RWPE2 (cell line): Measurements from ENCODE around the gene PEA15.

Experiments used
- ATAC-seq: fragments of 200-7000 bp; cut with Tn5 transposase; 3 replicates; pipeline ENCODE4 v1.9.1; 2021; ENCODE audit warnings: low read depth
- DNase-seq: peaks from one replicate; pipeline ENCODE4 v3.0.0-alpha.2; 2020; ENCODE audit warnings: low spot score
- H3K27ac ChIP-seq: fragments of 450-650 bp; 2 replicates; pipeline ENCODE4 v1.5.1; 2017; ENCODE audit warnings: mild to moderate bottlenecking; ENCODE audit not compliant: poor library complexity, severe bottlenecking
- H3K27me3 ChIP-seq: fragments of 250-450 bp; sonication (Bioruptor Pico); 2 replicates; pipeline ENCODE4 v1.5.1; 2021; ENCODE audit warnings: mild to moderate bottlenecking, moderate library complexity; ENCODE audit not compliant: insufficient read depth, poor library complexity, severe bottlenecking
- H3K36me3 ChIP-seq: fragments of 250-450 bp; sonication (Bioruptor Pico); 2 replicates; pipeline ENCODE4 v1.5.1; 2020; ENCODE audit warnings: low read depth, mild to moderate bottlenecking, moderate library complexity
- H3K4me1 ChIP-seq: fragments of 250-450 bp; sonication (Bioruptor Pico); 2 replicates; pipeline ENCODE4 v1.5.1; 2021; ENCODE audit warnings: mild to moderate bottlenecking, moderate library complexity; ENCODE audit not compliant: insufficient read depth, poor library complexity, severe bottlenecking
- H3K4me3 ChIP-seq: fragments of 250-450 bp; sonication (Bioruptor Pico); 2 replicates; pipeline ENCODE4 v1.5.1; 2021; ENCODE audit warnings: mild to moderate bottlenecking, moderate library complexity; ENCODE audit not compliant: severe bottlenecking
- H3K9me3 ChIP-seq: fragments of 250-450 bp; sonication (Bioruptor Pico); 2 replicates; pipeline ENCODE4 v1.5.1; 2021; ENCODE audit warnings: mild to moderate bottlenecking, moderate library complexity; ENCODE audit not compliant: severe bottlenecking
- CTCF ChIP-seq: fragments of 450-650 bp; IDR thresholded peaks from one replicate; pipeline ENCODE4 v1.5.1; 2017; ENCODE audit warnings: mild to moderate bottlenecking, moderate library complexity; ENCODE audit not compliant: poor library complexity, severe bottlenecking

The PEA15 gene

DNA sequence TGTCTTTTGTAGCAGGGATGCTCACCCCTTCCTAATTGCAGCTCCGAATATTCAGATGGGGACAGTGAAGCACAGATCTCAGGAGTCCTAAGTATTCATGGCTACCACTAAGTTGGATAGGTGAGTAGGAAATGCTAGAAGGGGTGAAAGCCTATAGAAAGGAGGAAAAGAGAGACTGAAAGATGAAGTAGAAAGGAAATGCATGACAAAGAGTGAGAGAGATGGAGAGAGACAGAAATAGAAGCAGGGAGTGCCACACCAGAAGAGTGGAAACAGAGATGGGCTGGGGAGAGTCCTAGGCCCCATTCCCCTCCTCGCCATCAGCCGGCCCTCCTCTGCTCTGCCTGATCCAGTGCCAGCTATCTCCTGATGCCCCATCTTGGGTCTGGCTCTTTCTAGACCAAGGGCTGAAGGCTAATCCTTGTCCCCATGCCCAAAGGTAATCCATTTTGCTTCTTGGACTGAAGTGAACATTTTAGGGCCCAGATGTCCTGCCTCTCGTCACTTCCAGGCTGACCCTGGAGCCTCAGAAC, 2.0 kb downstream of the PEA15 start:
- ATAC-seq = no peak
- Histone ChIP-seq H3K27me3 (no peaks in the 10 kb centered on the region), H3K27ac (peak overlapping the region; percentile 67), H3K4me3 (no peak overlapping the region), H3K36me3 (peaks cover 52% of the 10 kb centered on the region), H3K4me1 (peaks cover 10% of the 10 kb centered on the region), H3K9me3 (no peaks in the 10 kb centered on the region)
- no peak for DNase-seq
- no peak for TF ChIP-seq CTCF

DNA sequence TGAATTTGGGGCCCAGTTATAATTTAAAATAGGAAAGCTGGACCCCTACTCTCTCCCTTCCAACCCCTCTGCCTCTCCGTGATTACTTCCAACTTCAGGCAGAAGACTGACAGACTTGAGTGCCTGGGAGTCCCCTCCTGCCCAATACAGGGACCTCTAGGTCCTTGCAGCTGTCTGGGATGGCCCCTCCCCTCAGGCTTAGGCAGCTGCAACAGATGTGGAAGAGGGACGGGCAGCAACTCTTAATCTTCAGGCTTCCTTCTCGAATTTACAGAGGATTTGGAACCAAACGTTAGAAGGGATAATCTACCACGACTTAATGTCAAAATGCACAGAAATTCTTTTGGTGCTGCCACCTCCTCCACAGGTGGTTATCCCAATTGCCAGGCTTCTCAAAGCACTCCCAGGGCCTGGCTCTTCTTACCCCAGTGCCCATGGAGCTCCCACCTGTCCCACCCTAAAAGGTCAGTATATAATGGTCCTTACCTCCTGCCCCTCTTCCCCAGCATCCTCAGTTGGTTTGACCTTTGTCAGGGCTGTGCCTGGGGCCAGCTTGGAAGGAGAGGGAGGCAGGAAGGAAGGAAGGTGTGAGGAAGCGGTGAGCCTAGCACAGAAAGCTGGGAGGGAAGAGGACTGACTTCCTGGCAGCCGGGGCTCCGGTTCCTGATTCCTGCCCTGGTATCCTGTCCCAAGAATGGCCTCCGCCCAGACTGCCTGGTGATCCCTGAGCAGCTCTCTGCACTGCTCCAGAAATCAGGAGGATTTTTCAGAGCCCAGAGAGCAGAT, 2.8 kb downstream of the PEA15 start:
- no peak for ATAC-seq
- no peak for TF ChIP-seq CTCF
- Histone ChIP-seq H3K9me3 (no peaks in the 10 kb centered on the region), H3K27me3 (no peaks in the 10 kb centered on the region), H3K4me3 (no peak overlapping the region), H3K27ac (no peak overlapping the region), H3K36me3 (peaks cover 60% of the 10 kb centered on the region), H3K4me1 (peaks cover 10% of the 10 kb centered on the region)
- DNase-seq = no peak

GRCh38 chr1:160208557-160209320, 3.6 kb downstream of the PEA15 start:
- Histone ChIP-seq H3K4me1 (peaks cover 10% of the 10 kb centered on the region), H3K36me3 (peaks cover 64% of the 10 kb centered on the region), H3K27ac (no peak overlapping the region), H3K9me3 (no peaks in the 10 kb centered on the region), H3K27me3 (no peaks in the 10 kb centered on the region), H3K4me3 (no peak overlapping the region)
- no peak for TF ChIP-seq CTCF
- ATAC-seq (no peak), DNase-seq (no peak)

DNA sequence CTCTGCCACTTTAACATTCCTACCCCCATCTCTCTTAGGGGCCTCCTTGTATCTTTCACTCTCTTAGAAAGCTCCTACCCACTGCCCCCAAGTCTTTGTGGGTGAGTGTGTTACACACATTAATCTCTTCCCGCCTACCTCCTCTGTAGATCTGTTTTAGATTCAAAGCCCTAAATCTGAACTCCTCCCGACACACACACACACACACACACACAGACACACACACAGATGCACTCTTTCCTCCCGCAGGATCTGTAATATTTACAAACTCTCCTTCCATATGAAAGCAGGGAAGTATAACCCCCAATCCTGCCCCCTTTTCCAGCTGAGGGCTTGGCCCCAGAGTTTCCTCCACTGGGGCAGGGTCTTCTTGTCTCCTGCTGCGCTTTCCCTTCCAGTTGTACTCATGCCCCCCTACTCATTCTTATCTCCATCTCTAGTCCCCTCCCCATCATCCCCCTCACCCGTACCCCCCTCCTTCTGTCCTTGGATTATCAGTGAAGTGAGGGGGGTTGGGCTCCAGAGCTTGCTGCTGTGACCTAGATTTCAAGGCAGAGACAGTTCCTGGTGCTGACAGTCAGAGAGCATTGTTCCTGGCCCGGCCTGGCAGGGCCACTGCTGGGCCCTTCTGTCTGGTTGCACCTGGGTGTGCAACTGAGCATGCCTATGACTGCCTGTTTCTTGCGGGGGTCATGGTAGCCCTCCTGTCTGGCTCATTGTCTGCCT, 4.3 kb downstream of the PEA15 start:
- Histone ChIP-seq H3K4me3 (no peak overlapping the region), H3K27me3 (no peaks in the 10 kb centered on the region), H3K36me3 (peaks cover 71% of the 10 kb centered on the region), H3K27ac (no peak overlapping the region), H3K9me3 (no peaks in the 10 kb centered on the region), H3K4me1 (peaks cover 10% of the 10 kb centered on the region)
- DNase-seq (no peak), ATAC-seq (no peak)
- TF ChIP-seq CTCF = no peak
